GM10266 (cell line): ENCODE results near the gene IL12RB1.

Experiments used
- DNase-seq: peaks from one replicate; pipeline ENCODE4 v3.0.0; 2012; ENCODE audit errors: extremely low spot score
- CTCF ChIP-seq: IDR thresholded peaks from 2 replicates; pipeline ENCODE4 v1.5.1; 2012; ENCODE audit warnings: mild to moderate bottlenecking, low read depth; ENCODE audit not compliant: control insufficient read depth, insufficient read depth; ENCODE audit errors: missing control alignments

The IL12RB1 gene

GRCh38 chr19:18093439-18094161 is 6.9 kb upstream of the IL12RB1 start:
- no peak for TF ChIP-seq CTCF
- DNase-seq: no peak

- DNase-seq: peak; percentile 62
- no peak for TF ChIP-seq CTCF
These were observed 4.5 kb upstream of the IL12RB1 start for GRCh38 chr19:18091217-18091608.

- no peak for TF ChIP-seq CTCF
- no peak for DNase-seq
These were observed 3.9 kb upstream of the IL12RB1 start for GRCh38 chr19:18090545-18091216.

- TF ChIP-seq CTCF: no peak
- DNase-seq: no peak
These were observed 3.0 kb upstream of the IL12RB1 start for GRCh38 chr19:18089726-18090125.

GRCh38 chr19:18089096-18089541 is 2.4 kb upstream of the IL12RB1 start:
- peak; percentile 47 for DNase-seq

GRCh38 chr19:18085702-18086457 is 854 bp downstream of the IL12RB1 start:
- no peak for DNase-seq
- no peak for TF ChIP-seq CTCF

- no peak for TF ChIP-seq CTCF
- no peak for DNase-seq
These were observed 2.6 kb downstream of the IL12RB1 start for GRCh38 chr19:18083929-18084684.
